GM12875 (cell line): ENCODE measurements around the gene RAMACL.

Experiments
- H3K4me3 ChIP-seq: one replicate; pipeline ENCODE4 v1.5.1; 2011; ENCODE audit warnings: low read depth, low read length, control low read depth
- CTCF ChIP-seq: IDR thresholded peaks from 2 replicates; pipeline ENCODE4 v1.5.1; 2011; ENCODE audit warnings: low read depth, mild to moderate bottlenecking, control low read depth, inconsistent platforms, low read length, moderate library complexity, borderline replicate concordance; ENCODE audit not compliant: insufficient read depth

Gene RAMACL

DNA sequence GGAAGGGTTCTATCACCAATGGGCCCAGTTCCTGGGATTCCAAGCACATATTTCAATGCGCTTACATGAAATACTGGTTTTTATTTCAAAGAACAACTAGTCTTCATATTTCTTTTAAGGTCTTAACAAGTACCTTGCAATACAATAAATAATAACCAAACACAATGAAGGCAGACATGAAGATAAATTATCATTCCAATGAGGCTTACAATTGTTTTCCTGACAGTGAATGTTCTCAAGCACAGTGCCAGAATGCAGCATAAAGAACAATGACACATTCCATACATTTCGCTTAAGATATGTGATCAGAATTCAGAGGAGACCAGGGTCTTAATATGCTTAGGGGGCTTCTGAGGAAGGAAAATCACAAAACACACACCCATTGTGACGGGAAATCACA, 26.3 kb downstream of the RAMACL start:
- TF ChIP-seq CTCF = no peak
- H3K4me3 ChIP-seq = no peak overlapping the region

GRCh38 chr6:166559662-166560061, 26.8 kb downstream of the RAMACL start:
- H3K4me3 ChIP-seq = no peak overlapping the region
- no peak for TF ChIP-seq CTCF

DNA sequence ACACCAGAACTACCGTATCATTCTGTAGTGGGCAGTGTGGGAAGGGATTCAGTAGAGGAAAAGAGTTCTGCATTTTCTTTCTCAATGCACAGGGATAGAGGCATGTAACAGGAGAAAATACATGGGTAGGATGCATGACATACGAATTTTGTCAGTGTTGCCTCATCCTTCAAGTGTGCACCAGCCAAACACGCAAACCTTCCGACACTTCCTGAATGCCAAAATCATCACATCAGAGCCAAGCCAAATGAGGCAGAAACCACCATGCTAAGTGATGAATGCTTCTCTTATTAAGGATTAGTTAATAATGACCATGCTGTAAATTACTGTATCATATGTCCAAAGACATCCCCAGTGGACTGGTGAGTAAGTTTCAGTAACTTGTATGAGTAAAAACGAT, 27.3 kb downstream of the RAMACL start:
- TF ChIP-seq CTCF = no peak
- H3K4me3 ChIP-seq = no peak overlapping the region

GRCh38 chr6:166558156-166559005, 28.1 kb downstream of the RAMACL start:
- H3K4me3 ChIP-seq = no peak overlapping the region
- no peak for TF ChIP-seq CTCF

- H3K4me3 ChIP-seq = no peak overlapping the region
- no peak for TF ChIP-seq CTCF
Observed at GRCh38 chr6:166556863-166557322, 29.6 kb downstream of the RAMACL start.

DNA sequence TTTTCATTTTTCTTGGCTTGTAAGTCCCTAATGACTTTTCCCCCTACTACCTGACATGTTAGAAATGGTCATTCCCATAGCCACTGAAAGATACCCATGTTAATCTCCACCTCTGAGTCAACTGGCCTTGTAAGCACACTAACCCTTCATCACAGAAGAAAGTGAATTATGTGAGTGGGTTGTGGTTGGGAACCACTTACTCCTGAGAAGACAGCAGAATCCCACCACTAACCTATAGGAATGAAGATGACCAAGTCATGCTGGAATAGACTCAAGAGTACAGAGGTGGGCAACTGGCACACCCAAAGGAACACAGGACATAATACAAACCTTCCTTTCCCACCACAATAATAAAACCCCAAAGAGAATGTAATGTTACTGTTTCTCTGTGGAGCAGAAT, 30.1 kb downstream of the RAMACL start:
- no peak overlapping the region for H3K4me3 ChIP-seq

More for the DNA sequence above, 30.1 kb downstream of the RAMACL start:
- no peak for TF ChIP-seq CTCF
